GM18951 (cell line): Measurements from ENCODE around the gene TNFAIP8.

Experiments
- POLR2A ChIP-seq: IDR thresholded peaks from 4 replicates; pipeline ENCODE4 v1.6.1; 2011; ENCODE audit warnings: mild to moderate bottlenecking; ENCODE audit not compliant: insufficient read length, insufficient read depth; ENCODE audit errors: extremely low read depth
- in situ Hi-C: fragments of 300-500 bp; cut with MboI; formaldehyde crosslinking; loops from one replicate; pipeline ENCODE4 v1.12.0; 2022; ENCODE audit warnings: low sequenced_read_pairs, mixed read lengths, inconsistent platforms; ENCODE audit not compliant: unreplicated experiment

Gene TNFAIP8

GRCh38 chr5:119389288-119390030 is 33.6 kb downstream of the TNFAIP8 start:
- no peak for TF ChIP-seq POLR2A
- in situ Hi-C loops, result no loop called here

GRCh38 chr5:119390404-119390803 is 34.6 kb downstream of the TNFAIP8 start:
- in situ Hi-C loops, result no loop called here
- TF ChIP-seq POLR2A, result no peak

GRCh38 chr5:119393201-119393691 is 37.4 kb downstream of the TNFAIP8 start:
- in situ Hi-C loops, result no loop called here
- no peak for TF ChIP-seq POLR2A

- TF ChIP-seq POLR2A, result no peak
- in situ Hi-C loops, result no loop called here
Measured at GRCh38 chr5:119393746-119394145, 37.9 kb downstream of the TNFAIP8 start.

- peak; percentile 14 for TF ChIP-seq POLR2A
- in situ Hi-C loops, result no loop called here
Measured at GRCh38 chr5:119395080-119395836, 39.4 kb downstream of the TNFAIP8 start.

GRCh38 chr5:119396030-119396664 is 40.3 kb downstream of the TNFAIP8 start:
- in situ Hi-C loops, result no loop called here
- no peak for TF ChIP-seq POLR2A

- TF ChIP-seq POLR2A, result no peak
- in situ Hi-C loops, result no loop called here
Measured at GRCh38 chr5:119397518-119398380, 41.9 kb downstream of the TNFAIP8 start.

- in situ Hi-C loops, result no loop called here
Measured at GRCh38 chr5:119398727-119399466, 43.1 kb downstream of the TNFAIP8 start.

GRCh38 chr5:119400245-119400644 is 44.4 kb downstream of the TNFAIP8 start:
- TF ChIP-seq POLR2A, result no peak
- in situ Hi-C loops, result loop anchor here (10.0 kb wide), 1 partner anchor 135 kb away; no protein-coding TSS in a partner anchor

More at GRCh38 chr5:119398727-119399466, 43.1 kb downstream of the TNFAIP8 start:
- TF ChIP-seq POLR2A, result no peak

- TF ChIP-seq POLR2A, result no peak
- in situ Hi-C loops, result loop anchor here (10.0 kb wide), 1 partner anchor 137 kb away; no protein-coding TSS in a partner anchor
Measured at GRCh38 chr5:119402081-119402480, 46.3 kb downstream of the TNFAIP8 start.

GRCh38 chr5:119402555-119402954 is 46.7 kb downstream of the TNFAIP8 start:
- no peak for TF ChIP-seq POLR2A
- in situ Hi-C loops, result loop anchor here (10.0 kb wide), 1 partner anchor 138 kb away; no protein-coding TSS in a partner anchor

- in situ Hi-C loops, result loop anchor here (10.0 kb wide), 1 partner anchor 139 kb away; no protein-coding TSS in a partner anchor
- no peak for TF ChIP-seq POLR2A
Measured at GRCh38 chr5:119404033-119404432, 48.2 kb downstream of the TNFAIP8 start.
